Endothelial cell (in vitro differentiated cells): Measurements from ENCODE around the gene PJVK. TPM values are rescaled to one million over a fixed set of nuclear protein-coding genes. Genes with fewer than 3 reads are reported as not detected.
"Not testable (repeated sequence)": the region's sequence is repeated elsewhere in the genome, so short reads cannot be mapped to it uniquely, and the experiment has no call there.

Experiments used
- DNase-seq: peaks from one replicate; pipeline ENCODE4 v3.0.0; 2021; ENCODE audit warnings: low spot score
- H3K27ac Mint-ChIP-seq: one replicate; pipeline ENCODE4 v1.8.0; 2021; ENCODE audit warnings: mixed read lengths, inconsistent platforms; ENCODE audit not compliant: unreplicated experiment
- H3K27me3 Mint-ChIP-seq: one replicate; pipeline ENCODE4 v1.8.0; 2021; ENCODE audit warnings: mild to moderate bottlenecking, moderate library complexity, mixed read lengths, inconsistent platforms; ENCODE audit not compliant: unreplicated experiment
- H3K36me3 Mint-ChIP-seq: one replicate; pipeline ENCODE4 v1.8.0; 2021; ENCODE audit warnings: mild to moderate bottlenecking, low read depth, mixed read lengths, inconsistent platforms; ENCODE audit not compliant: unreplicated experiment
- H3K4me1 Mint-ChIP-seq: one replicate; pipeline ENCODE4 v1.8.0; 2021; ENCODE audit warnings: mild to moderate bottlenecking, mixed read lengths, inconsistent platforms; ENCODE audit not compliant: unreplicated experiment
- H3K4me3 Mint-ChIP-seq: one replicate; pipeline ENCODE4 v1.8.0; 2021; ENCODE audit warnings: mild to moderate bottlenecking, mixed read lengths, inconsistent platforms; ENCODE audit not compliant: unreplicated experiment
- H3K9me3 Mint-ChIP-seq: one replicate; pipeline ENCODE4 v1.8.0; 2021; ENCODE audit warnings: mixed read lengths, inconsistent platforms; ENCODE audit not compliant: unreplicated experiment
- total RNA-seq: library from RNA; stranded (reverse); fragmentation: NEBNext Ultra II Directional; extraction: Animal tissue kit (Norgen Biotek cat#: 25700); gene quantifications from one replicate; pipeline ENCODE4 v1.2.1, GENCODE V29; 2021; ENCODE audit not compliant: unreplicated experiment
- TF ChIP-seq, protein P1 (sequence below): fragments of 200-600 bp; sonication (generic); IDR thresholded peaks from one replicate; pipeline ENCODE4 v1.5.0; 2021; ENCODE audit warnings: antibody characterized with exemption; ENCODE audit not compliant: unreplicated experiment

PJVK gene
- total RNA-seq, 1 donor from 2014 or later = 3.7 TPM

DNA sequence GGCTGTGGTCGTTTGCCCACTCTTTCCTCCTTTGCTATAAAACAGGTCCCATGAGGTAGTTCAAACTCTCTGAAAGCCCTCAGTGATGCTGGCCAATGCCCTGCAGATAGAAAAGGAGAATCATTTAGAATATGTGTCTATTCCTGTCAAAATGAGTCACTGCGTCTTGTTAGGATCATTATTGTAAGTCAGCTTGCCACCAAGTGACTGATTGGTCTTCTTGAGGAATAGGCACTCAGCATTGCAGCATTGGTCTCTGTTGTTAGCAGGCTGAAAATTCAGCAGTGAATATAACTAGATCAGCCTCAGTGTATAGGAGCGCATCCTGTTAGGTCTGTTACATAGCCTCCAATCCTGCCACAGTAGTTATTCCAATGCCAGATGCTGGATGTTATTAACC is 29.1 kb upstream of the PJVK start:
- H3K9me3 Mint-ChIP-seq = no peaks in the 10 kb centered on the region
- H3K27me3 Mint-ChIP-seq = peaks cover 2% of the 10 kb centered on the region
- peaks cover 13% of the 10 kb centered on the region for H3K4me1 Mint-ChIP-seq
- no peak overlapping the region for H3K27ac Mint-ChIP-seq
- H3K36me3 Mint-ChIP-seq = peaks cover 13% of the 10 kb centered on the region
- no peak for DNase-seq
- H3K4me3 Mint-ChIP-seq = no peak overlapping the region
- TF ChIP-seq, protein P1, sequence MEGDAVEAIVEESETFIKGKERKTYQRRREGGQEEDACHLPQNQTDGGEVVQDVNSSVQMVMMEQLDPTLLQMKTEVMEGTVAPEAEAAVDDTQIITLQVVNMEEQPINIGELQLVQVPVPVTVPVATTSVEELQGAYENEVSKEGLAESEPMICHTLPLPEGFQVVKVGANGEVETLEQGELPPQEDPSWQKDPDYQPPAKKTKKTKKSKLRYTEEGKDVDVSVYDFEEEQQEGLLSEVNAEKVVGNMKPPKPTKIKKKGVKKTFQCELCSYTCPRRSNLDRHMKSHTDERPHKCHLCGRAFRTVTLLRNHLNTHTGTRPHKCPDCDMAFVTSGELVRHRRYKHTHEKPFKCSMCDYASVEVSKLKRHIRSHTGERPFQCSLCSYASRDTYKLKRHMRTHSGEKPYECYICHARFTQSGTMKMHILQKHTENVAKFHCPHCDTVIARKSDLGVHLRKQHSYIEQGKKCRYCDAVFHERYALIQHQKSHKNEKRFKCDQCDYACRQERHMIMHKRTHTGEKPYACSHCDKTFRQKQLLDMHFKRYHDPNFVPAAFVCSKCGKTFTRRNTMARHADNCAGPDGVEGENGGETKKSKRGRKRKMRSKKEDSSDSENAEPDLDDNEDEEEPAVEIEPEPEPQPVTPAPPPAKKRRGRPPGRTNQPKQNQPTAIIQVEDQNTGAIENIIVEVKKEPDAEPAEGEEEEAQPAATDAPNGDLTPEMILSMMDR = no peak

GRCh38 chr2:178423746-178424145 is 27.4 kb upstream of the PJVK start:
- not testable (repeated sequence) for H3K27me3 Mint-ChIP-seq, H3K4me3 Mint-ChIP-seq, H3K9me3 Mint-ChIP-seq, H3K27ac Mint-ChIP-seq, DNase-seq
- H3K36me3 Mint-ChIP-seq = peaks cover 23% of the 10 kb centered on the region
- H3K4me1 Mint-ChIP-seq = peaks cover 13% of the 10 kb centered on the region

DNA sequence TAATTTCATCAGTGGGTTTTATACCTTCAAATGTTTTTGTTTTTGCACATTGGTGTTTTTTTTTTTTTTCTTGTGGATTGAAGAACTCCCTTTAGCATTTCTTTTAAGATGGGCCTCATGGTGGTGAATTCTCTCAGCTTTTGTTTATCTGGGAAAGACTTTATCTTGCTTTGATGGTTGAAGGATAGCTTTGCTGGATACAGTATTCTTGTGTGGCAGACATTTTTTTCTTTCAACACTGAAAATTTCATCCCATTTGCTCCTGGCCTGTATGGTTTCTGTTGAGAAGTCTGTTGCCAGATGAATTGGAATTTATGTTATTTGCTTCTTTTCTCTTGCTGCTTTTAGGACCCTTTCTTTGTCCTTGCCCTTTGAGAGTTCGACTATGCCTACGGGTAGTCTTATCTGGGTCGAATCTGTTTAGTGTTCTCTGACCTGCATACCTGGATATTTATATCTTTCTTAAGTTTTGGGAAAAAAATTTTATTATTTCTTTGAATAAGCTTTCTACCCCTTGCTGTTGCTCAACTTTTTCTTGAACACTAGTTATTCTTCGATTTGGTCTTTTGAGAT is 25.8 kb upstream of the PJVK start:
- no peak overlapping the region for H3K27ac Mint-ChIP-seq
- H3K4me3 Mint-ChIP-seq = no peak overlapping the region
- H3K36me3 Mint-ChIP-seq = peaks cover 30% of the 10 kb centered on the region
- peaks cover 5% of the 10 kb centered on the region for H3K27me3 Mint-ChIP-seq
- H3K4me1 Mint-ChIP-seq = peaks cover 4% of the 10 kb centered on the region
- no peak for DNase-seq
- no peaks in the 10 kb centered on the region for H3K9me3 Mint-ChIP-seq
- TF ChIP-seq, protein P1 = no peak

- TF ChIP-seq, protein P1 = no peak
- no peaks in the 10 kb centered on the region for H3K9me3 Mint-ChIP-seq
- DNase-seq = no peak
- H3K4me1 Mint-ChIP-seq = no peaks in the 10 kb centered on the region
- H3K27me3 Mint-ChIP-seq = peaks cover 5% of the 10 kb centered on the region
- H3K36me3 Mint-ChIP-seq = peaks cover 30% of the 10 kb centered on the region
- no peak overlapping the region for H3K4me3 Mint-ChIP-seq
- no peak overlapping the region for H3K27ac Mint-ChIP-seq
These were observed 24.8 kb upstream of the PJVK start for GRCh38 chr2:178426388-178426787.

- peak overlapping the region; percentile 28 for H3K4me3 Mint-ChIP-seq
- peaks cover 5% of the 10 kb centered on the region for H3K27me3 Mint-ChIP-seq
- H3K4me1 Mint-ChIP-seq = no peaks in the 10 kb centered on the region
- TF ChIP-seq, protein P1 = no peak
- H3K36me3 Mint-ChIP-seq = peaks cover 35% of the 10 kb centered on the region
- no peaks in the 10 kb centered on the region for H3K9me3 Mint-ChIP-seq
- no peak overlapping the region for H3K27ac Mint-ChIP-seq
- no peak for DNase-seq
These were observed 23.7 kb upstream of the PJVK start for GRCh38 chr2:178427458-178427857.
